Effector memory CD8-positive, alpha-beta T cell (primary cell): ENCODE measurements around the gene ABCC1.
"Not testable (repeated sequence)": the region's sequence is repeated elsewhere in the genome, so short reads cannot be mapped to it uniquely, and the experiment has no call there.

ENCODE experiments used
- ATAC-seq: fragments of 150-1000 bp; cut with Tn5 transposase; replicated peaks from 2 replicates; pipeline ENCODE4 v1.10.0; 2021; ENCODE audit warnings: mild to moderate bottlenecking, moderate library complexity
- DNase-seq, 3 experiments: peaks; one replicate each; pipeline ENCODE4 v3.0.0; 2021
- H3K27ac Mint-ChIP-seq, 2 donors: one replicate each; pipeline ENCODE4 v1.8.0; 2022; ENCODE audit warnings: mild to moderate bottlenecking in 2 of 2, mixed read lengths in 2 of 2, moderate library complexity in 2 of 2
- H3K27me3 Mint-ChIP-seq, 2 donors: one replicate each; pipeline ENCODE4 v1.8.0; 2022; ENCODE audit warnings: mixed read lengths in 2 of 2
- H3K36me3 Mint-ChIP-seq: one replicate; pipeline ENCODE4 v1.8.0; 2022; ENCODE audit warnings: mild to moderate bottlenecking, moderate library complexity, mixed read lengths; ENCODE audit not compliant: insufficient read depth
- H3K4me1 Mint-ChIP-seq, 2 donors: one replicate each; pipeline ENCODE4 v1.8.0; 2022; ENCODE audit warnings: low read depth in 2 of 2, mixed read lengths in 2 of 2
- H3K4me3 Mint-ChIP-seq, 2 donors: one replicate each; pipeline ENCODE4 v1.8.0; 2022; ENCODE audit warnings: mild to moderate bottlenecking in 2 of 2, mixed read lengths in 2 of 2, moderate library complexity in 2 of 2
- H3K9me3 Mint-ChIP-seq, 2 donors: one replicate each; pipeline ENCODE4 v1.8.0; 2022; ENCODE audit warnings: mixed read lengths in 2 of 2

ABCC1 gene

DNA sequence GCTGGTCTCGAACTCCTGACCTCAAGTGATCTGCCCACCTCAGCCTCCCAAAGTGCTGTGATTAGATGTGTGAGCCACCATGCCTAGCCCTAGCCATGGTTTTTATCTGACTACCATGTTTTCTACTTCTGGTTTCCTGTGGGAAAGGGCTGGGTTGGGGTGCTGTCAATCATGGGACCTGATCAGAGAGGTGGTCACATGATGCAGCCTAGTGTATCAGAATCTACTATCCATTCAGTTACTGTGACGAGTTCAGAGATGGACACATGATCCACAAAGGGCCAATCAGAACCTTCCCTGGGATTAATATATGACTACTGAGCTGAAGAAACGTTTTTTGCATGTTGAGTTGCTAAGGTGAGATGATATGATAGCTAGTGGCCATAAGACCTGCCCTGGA lies 214.8 kb downstream of the ABCC1 start:
- peaks cover 5% of the 10 kb centered on the region for H3K36me3 Mint-ChIP-seq
- DNase-seq (no peak), ATAC-seq (no peak)
- H3K27me3 Mint-ChIP-seq: peaks cover 23 to 58% of the 10 kb centered on the region in 2 donors
- no peak overlapping the region for H3K4me3 Mint-ChIP-seq
- H3K4me1 Mint-ChIP-seq: peaks cover 0 to 2% of the 10 kb centered on the region in 2 donors
- no peaks in the 10 kb centered on the region for H3K9me3 Mint-ChIP-seq
- no peak overlapping the region for H3K27ac Mint-ChIP-seq

DNA sequence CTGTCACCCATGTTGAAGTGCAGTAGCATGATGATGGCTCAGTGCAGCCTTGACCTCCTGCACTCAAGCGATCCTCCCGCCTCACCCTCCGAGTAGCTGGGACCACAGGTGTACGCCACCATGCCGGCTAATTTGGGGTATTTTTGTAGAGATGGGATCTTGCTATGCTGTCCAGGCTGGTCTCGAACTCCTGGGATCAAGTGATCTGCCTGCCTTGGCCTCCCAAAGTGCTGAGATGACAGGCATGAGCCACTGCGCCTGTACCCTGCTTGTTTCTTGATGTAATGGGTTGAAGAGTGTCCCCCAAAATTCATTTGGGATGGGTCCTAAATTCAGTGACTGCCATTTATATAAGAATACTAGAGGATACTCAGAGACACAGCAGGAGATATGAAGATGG lies 216.7 kb downstream of the ABCC1 start:
- peaks cover 0 to 2% of the 10 kb centered on the region in 2 donors for H3K4me1 Mint-ChIP-seq
- DNase-seq: no peak
- H3K36me3 Mint-ChIP-seq: peaks cover 2% of the 10 kb centered on the region
- no peak overlapping the region for H3K4me3 Mint-ChIP-seq
- no peak for ATAC-seq
- H3K27me3 Mint-ChIP-seq: peaks cover 28 to 54% of the 10 kb centered on the region in 2 donors
- no peak overlapping the region for H3K27ac Mint-ChIP-seq
- H3K9me3 Mint-ChIP-seq: no peaks in the 10 kb centered on the region

GRCh38 chr16:16166949-16167348 lies 217.5 kb downstream of the ABCC1 start:
- Mint-ChIP-seq H3K4me1 (peaks cover 0 to under 1% of the 10 kb centered on the region in 2 donors), H3K27ac (no peak overlapping the region), H3K9me3 (no peaks in the 10 kb centered on the region), H3K4me3 (no peak overlapping the region), H3K27me3 (peaks cover 24 to 45% of the 10 kb centered on the region in 2 donors), H3K36me3 (peaks cover 2% of the 10 kb centered on the region)
- no peak for DNase-seq
- no peak for ATAC-seq

- Mint-ChIP-seq H3K4me3 (no peak overlapping the region), H3K27ac (no peak overlapping the region), H3K4me1 (no peaks in the 10 kb centered on the region), H3K27me3 (peaks cover 14 to 35% of the 10 kb centered on the region in 2 donors), H3K36me3 (peaks cover 2% of the 10 kb centered on the region), H3K9me3 (no peaks in the 10 kb centered on the region)
- ATAC-seq: no peak
- DNase-seq: no peak
Measured at GRCh38 chr16:16167927-16168326, 218.5 kb downstream of the ABCC1 start.

DNA sequence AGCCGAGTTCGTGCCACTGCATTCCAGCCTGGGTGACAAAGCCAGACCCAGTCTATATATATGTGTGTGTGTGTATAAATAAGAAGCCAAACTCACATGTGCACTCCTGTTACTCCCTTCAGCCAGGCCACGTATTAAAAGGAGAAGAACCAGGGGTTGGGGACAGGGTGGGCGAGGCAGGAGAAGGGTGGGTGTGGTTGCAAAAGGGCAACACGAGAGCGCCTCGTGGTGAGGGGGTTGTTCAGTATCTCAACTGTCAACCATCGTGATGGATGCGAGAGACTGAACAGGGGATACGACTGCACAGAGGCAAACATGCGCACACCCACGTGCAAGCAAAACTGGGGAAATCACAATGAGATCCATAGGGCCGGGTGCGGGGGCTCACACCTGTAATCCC lies 219.0 kb downstream of the ABCC1 start:
- Mint-ChIP-seq H3K4me1 (no peaks in the 10 kb centered on the region), H3K27ac (no peak overlapping the region), H3K36me3 (peaks cover 2% of the 10 kb centered on the region), H3K27me3 (peaks cover 9 to 30% of the 10 kb centered on the region in 2 donors), H3K4me3 (no peak overlapping the region), H3K9me3 (no peaks in the 10 kb centered on the region)
- ATAC-seq (no peak), DNase-seq (no peak)

GRCh38 chr16:16169615-16170014 lies 220.2 kb downstream of the ABCC1 start:
- no peak overlapping the region for H3K4me3 Mint-ChIP-seq
- no peak overlapping the region for H3K27ac Mint-ChIP-seq
- DNase-seq (no peak), ATAC-seq (no peak)
- H3K9me3 Mint-ChIP-seq: no peaks in the 10 kb centered on the region
- no peaks in the 10 kb centered on the region for H3K4me1 Mint-ChIP-seq
- peaks cover 8 to 21% of the 10 kb centered on the region in 2 donors for H3K27me3 Mint-ChIP-seq
- peaks cover 2% of the 10 kb centered on the region for H3K36me3 Mint-ChIP-seq

DNA sequence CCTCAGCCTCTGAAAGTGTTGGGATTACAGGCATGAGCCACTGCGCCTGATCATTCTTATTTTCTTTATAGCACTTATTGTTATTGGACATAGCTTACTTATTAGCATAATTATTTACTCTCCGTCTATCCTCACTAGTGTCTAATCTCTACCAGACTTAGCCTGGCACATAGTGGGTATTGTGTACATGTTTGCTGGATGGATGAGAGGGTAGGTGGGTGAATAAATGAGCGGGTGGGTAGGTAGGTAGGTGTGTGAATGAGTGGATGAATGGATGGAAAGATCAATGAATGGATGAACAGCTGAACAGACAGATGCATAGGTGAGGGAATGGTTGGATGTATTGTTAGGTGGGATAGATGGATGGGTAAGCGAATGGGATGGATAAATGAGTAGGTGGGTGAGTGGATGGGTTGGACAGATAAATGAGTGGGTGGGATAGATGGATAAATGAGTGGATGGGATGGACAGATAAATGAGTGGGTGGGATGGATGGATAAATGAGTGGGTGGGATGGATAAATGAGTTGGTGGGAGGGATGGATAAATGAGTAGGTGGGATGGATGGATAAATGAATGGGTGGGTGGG lies 222.0 kb downstream of the ABCC1 start:
- DNase-seq (no peak), ATAC-seq (no peak)
- Mint-ChIP-seq H3K27ac (no peak overlapping the region), H3K9me3 (no peaks in the 10 kb centered on the region), H3K36me3 (no peaks in the 10 kb centered on the region), H3K4me1 (no peaks in the 10 kb centered on the region), H3K27me3 (peaks cover 8 to 11% of the 10 kb centered on the region in 2 donors), H3K4me3 (no peak overlapping the region)

DNA sequence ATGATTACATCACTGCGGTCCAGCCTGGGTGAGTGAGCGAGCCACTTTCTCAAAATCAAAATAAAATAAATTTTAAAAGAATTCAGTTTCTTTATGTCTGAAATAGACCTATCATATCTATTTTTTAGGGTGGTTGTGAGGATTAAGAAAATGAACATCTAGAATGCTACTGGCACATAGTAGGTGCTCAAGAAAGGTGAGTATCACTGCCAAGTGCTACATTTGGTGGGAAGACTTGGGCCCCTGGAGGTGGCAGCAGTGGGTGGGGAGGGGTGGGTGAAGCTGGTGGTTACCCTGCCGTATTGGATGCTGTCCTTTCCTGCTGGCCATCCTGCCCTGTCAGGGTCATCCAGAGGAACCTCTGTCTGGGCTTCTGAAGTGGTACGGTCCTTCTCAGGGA lies 223.6 kb downstream of the ABCC1 start:
- H3K27ac Mint-ChIP-seq: no peak overlapping the region
- no peaks in the 10 kb centered on the region for H3K4me1 Mint-ChIP-seq
- no peaks in the 10 kb centered on the region for H3K9me3 Mint-ChIP-seq
- ATAC-seq (no peak), DNase-seq (no peak)
- no peak overlapping the region for H3K4me3 Mint-ChIP-seq
- H3K27me3 Mint-ChIP-seq: peaks cover 8 to 11% of the 10 kb centered on the region in 2 donors
- H3K36me3 Mint-ChIP-seq: no peaks in the 10 kb centered on the region

DNA sequence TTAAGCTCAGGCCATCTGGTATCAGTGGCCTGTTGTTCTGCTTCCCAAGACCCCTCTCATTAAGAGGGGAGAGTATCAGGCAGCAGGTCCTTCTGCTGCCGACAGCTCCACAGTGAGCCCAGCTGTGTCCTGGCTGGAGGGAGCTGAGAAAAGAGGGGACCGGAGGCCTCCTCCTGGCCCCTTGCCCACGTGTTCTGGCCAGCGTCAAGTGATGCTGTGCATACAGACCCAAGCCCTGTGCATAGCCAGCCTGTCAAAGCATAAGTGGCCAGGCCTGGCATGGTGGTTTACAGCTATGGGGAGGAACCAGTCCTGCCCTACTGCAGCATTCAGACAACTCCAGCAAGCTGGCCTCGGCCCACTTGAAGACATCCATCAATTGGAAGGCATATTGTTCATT lies 225.9 kb downstream of the ABCC1 start:
- ATAC-seq: no peak
- H3K36me3 Mint-ChIP-seq: no peaks in the 10 kb centered on the region
- no peaks in the 10 kb centered on the region for H3K4me1 Mint-ChIP-seq
- H3K27me3 Mint-ChIP-seq: no peaks in the 10 kb centered on the region
- no peak overlapping the region for H3K4me3 Mint-ChIP-seq
- DNase-seq: no peak
- no peak overlapping the region for H3K27ac Mint-ChIP-seq
- H3K9me3 Mint-ChIP-seq: no peaks in the 10 kb centered on the region

DNA sequence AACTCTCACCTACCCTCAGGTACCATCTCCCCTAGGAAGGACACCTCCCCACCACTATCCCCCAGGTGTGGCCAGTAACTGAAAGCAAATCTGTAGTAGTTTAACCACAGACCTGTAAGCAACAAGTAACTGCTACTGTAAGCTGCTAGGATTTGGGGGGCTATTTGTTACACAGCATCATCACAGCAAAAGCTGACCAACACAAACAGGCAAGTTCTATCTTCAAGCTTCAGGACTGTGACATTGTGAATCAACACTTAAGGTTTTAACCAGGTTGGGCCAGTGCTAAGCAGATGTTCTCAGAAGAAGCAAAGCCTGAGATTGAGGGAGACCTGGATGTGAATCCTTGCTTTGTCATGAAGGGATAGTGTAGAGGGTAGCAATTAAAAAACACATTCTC lies 226.9 kb downstream of the ABCC1 start:
- DNase-seq (no peak), ATAC-seq (no peak)
- H3K4me3 Mint-ChIP-seq: no peak overlapping the region
- H3K36me3 Mint-ChIP-seq: no peaks in the 10 kb centered on the region
- H3K4me1 Mint-ChIP-seq: no peaks in the 10 kb centered on the region
- H3K27ac Mint-ChIP-seq: no peak overlapping the region
- peaks cover 3 to 8% of the 10 kb centered on the region in 2 donors for H3K27me3 Mint-ChIP-seq
- no peaks in the 10 kb centered on the region for H3K9me3 Mint-ChIP-seq

DNA sequence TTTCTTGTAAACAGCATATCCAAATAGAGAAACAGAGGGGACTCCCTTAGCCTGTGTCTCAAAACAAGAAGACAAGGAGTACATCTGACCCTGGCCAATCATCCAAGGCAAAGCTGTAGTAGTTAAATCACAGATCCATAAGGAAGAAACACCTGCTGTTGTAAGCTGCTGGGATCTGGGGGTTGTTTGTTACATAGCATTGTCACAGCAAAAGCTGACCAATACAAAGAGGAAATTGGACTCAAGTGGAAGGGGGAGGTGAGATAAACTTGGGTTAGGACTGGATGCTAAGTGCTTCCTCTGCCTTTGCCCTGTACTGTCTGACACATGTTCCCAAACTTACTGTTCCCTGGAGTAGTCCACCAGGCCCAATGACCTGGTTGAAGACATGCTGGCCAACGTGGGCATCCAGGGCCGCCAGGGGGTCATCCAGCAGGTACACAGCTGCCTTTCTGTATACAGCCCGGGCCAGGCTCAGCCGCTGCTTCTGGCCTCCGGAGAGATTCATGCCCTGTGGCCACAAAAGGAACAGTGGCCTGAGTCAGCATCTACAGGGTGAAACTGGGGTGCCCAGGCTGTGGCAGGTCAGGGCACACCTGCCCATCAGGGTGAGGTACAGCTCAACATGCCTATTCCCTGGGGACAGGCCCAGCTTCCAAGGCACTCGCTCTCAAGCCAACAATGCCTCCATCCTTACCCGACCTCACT lies 229.2 kb downstream of the ABCC1 start:
- peaks cover 18 to 31% of the 10 kb centered on the region in 2 donors for H3K27me3 Mint-ChIP-seq
- H3K4me3 Mint-ChIP-seq: no peak overlapping the region
- no peaks in the 10 kb centered on the region for H3K36me3 Mint-ChIP-seq
- no peaks in the 10 kb centered on the region for H3K4me1 Mint-ChIP-seq
- H3K27ac Mint-ChIP-seq: no peak overlapping the region
- DNase-seq (no peak), ATAC-seq (no peak)
- H3K9me3 Mint-ChIP-seq: no peaks in the 10 kb centered on the region

- not testable (repeated sequence) for H3K9me3 Mint-ChIP-seq, ATAC-seq, H3K36me3 Mint-ChIP-seq, H3K27ac Mint-ChIP-seq, H3K4me3 Mint-ChIP-seq, DNase-seq, H3K4me1 Mint-ChIP-seq
- H3K27me3 Mint-ChIP-seq: peaks cover 22 to 42% of the 10 kb centered on the region in 2 donors
Measured at GRCh38 chr16:16181748-16182147, 232.3 kb downstream of the ABCC1 start.

DNA sequence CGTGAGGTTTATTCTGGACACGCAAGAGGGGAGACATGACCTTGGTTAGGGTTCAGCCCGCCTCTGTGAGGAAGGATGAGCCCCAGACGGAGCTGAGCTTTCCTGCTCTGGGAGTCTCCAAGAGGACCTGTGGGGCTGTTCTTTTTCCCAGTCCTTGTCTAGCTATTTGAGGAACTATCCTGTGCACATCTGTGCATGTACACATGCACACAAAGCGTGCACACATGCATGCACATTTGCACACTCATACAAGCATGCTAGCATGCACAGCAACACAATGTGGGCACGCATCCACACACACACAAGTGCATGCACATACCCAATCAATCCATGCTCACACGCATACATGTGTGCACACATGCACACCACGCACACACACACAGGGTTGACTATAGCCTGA lies 233.5 kb downstream of the ABCC1 start:
- Mint-ChIP-seq H3K27ac (no peak overlapping the region), H3K27me3 (peaks cover 22 to 42% of the 10 kb centered on the region in 2 donors), H3K36me3 (no peaks in the 10 kb centered on the region), H3K4me3 (no peak overlapping the region), H3K9me3 (no peaks in the 10 kb centered on the region), H3K4me1 (no peaks in the 10 kb centered on the region)
- DNase-seq: no peak
- no peak for ATAC-seq

GRCh38 chr16:16183562-16183961 lies 234.1 kb downstream of the ABCC1 start:
- Mint-ChIP-seq H3K27me3 (peaks cover 22 to 44% of the 10 kb centered on the region in 2 donors), H3K9me3 (no peaks in the 10 kb centered on the region), H3K36me3 (no peaks in the 10 kb centered on the region), H3K4me3 (no peak overlapping the region), H3K27ac (no peak overlapping the region), H3K4me1 (no peaks in the 10 kb centered on the region)
- ATAC-seq (no peak), DNase-seq (no peak)
